GM19025 (cell line): ENCODE data around the gene LEP.

Source experiments
- ATAC-seq: cut with Tn5 transposase; IDR thresholded peaks from one replicate; pipeline ENCODE4 v1.9.1; 2021; ENCODE audit warnings: mild to moderate bottlenecking, low read depth, moderate library complexity; ENCODE audit not compliant: unreplicated experiment

LEP gene

GRCh38 chr7:128243273-128243672, 2.2 kb downstream of the LEP start:
- no peak for ATAC-seq

- ATAC-seq: no peak
Measured at GRCh38 chr7:128244861-128245260, 3.8 kb downstream of the LEP start.

GRCh38 chr7:128247108-128247507, 6.0 kb downstream of the LEP start:
- no peak for ATAC-seq

GRCh38 chr7:128247640-128248194, 6.6 kb downstream of the LEP start:
- ATAC-seq: no peak

- ATAC-seq: no peak
Measured at GRCh38 chr7:128251337-128251736, 10.3 kb downstream of the LEP start.

GRCh38 chr7:128253701-128254100, 12.6 kb downstream of the LEP start:
- no peak for ATAC-seq

- no peak for ATAC-seq
Measured at GRCh38 chr7:128254470-128254869, 13.4 kb downstream of the LEP start.

- no peak for ATAC-seq
Measured at GRCh38 chr7:128255271-128255670, 14.2 kb downstream of the LEP start.

- no peak for ATAC-seq
Measured at GRCh38 chr7:128257458-128257857, 16.4 kb downstream of the LEP start.

- ATAC-seq: no peak
Measured at GRCh38 chr7:128259131-128260061, 18.3 kb downstream of the LEP start.

GRCh38 chr7:128260069-128260795, 19.2 kb downstream of the LEP start:
- ATAC-seq: no peak

- no peak for ATAC-seq
Measured at GRCh38 chr7:128262273-128263028, 21.4 kb downstream of the LEP start.

GRCh38 chr7:128263420-128263819, 22.3 kb downstream of the LEP start:
- no peak for ATAC-seq

GRCh38 chr7:128264477-128264876, 23.4 kb downstream of the LEP start:
- no peak for ATAC-seq

GRCh38 chr7:128265156-128265905, 24.3 kb downstream of the LEP start:
- no peak for ATAC-seq

GRCh38 chr7:128265906-128266300, 24.8 kb downstream of the LEP start:
- ATAC-seq: no peak

- no peak for ATAC-seq
Measured at GRCh38 chr7:128266529-128266882, 25.4 kb downstream of the LEP start.

- ATAC-seq: no peak
Measured at GRCh38 chr7:128266883-128267594, 26.0 kb downstream of the LEP start.

GRCh38 chr7:128267595-128267924, 26.5 kb downstream of the LEP start:
- no peak for ATAC-seq

- ATAC-seq: no peak
Measured at GRCh38 chr7:128268233-128268632, 27.2 kb downstream of the LEP start.
